ENCODE data around the gene CLEC4A. TPM values are rescaled to one million over a fixed set of nuclear protein-coding genes. Genes with fewer than 3 reads are reported as not detected.
"Not testable (repeated sequence)": the region's sequence is repeated elsewhere in the genome, so short reads cannot be mapped to it uniquely, and the experiment has no call there.

The CLEC4A gene
- total RNA-seq, 2 experiments from 2014 or later, result 0.39 to 1.0 TPM

GRCh38 chr12:8157484-8158198 is 34.2 kb downstream of the CLEC4A start:
- Histone ChIP-seq H3K36me3 (ENCODE audit: insufficient read depth, low read length) (no peaks in the 10 kb centered on the region), H3K27me3 (ENCODE audit: control insufficient read depth in 1 of 2, insufficient read depth in 2 of 2, low read length in 2 of 2) (no peaks in the 10 kb centered on the region), H3K4me3 (ENCODE audit: low read length) (no peak overlapping the region), H3K9me3 (ENCODE audit: control insufficient read depth in 1 of 2, insufficient read depth in 1 of 2, low read length in 2 of 2) (no peaks in the 10 kb centered on the region), H3K27ac (ENCODE audit: low read depth in 1 of 2, low read length in 2 of 2) (no peak overlapping the region), H3K4me1 (ENCODE audit: insufficient read depth, low read length) (peaks cover 7% of the 10 kb centered on the region)
- Mint-ChIP-seq H3K27ac (no peak overlapping the region), H3K9me3 (no peaks in the 10 kb centered on the region), H3K27me3 (peaks cover 8% of the 10 kb centered on the region), H3K4me3 (no peak overlapping the region), H3K36me3 (ENCODE audit: low read depth) (no peaks in the 10 kb centered on the region), H3K4me1 (ENCODE audit: low read depth) (peaks cover 30% of the 10 kb centered on the region)
- POLR2A ChIA-PET, result no interaction called here
- TF ChIP-seq CTCF (IDR thresholded peaks at IDR 0.05), result no peak
- no peak for DNase-seq
- intact Hi-C loops (cut with DNase I, micrococcal nuclease), result no loop called here
- no peak for ATAC-seq (ENCODE audit: poor library complexity)
- CTCF ChIA-PET, result no interaction called here

GRCh38 chr12:8172911-8173310 is 49.5 kb downstream of the CLEC4A start:
- H3K9me3 ChIP-seq (ENCODE audit: control insufficient read depth in 1 of 2, insufficient read depth in 1 of 2, low read length in 2 of 2); H3K27ac Mint-ChIP-seq; H3K9me3 Mint-ChIP-seq; H3K4me1 Mint-ChIP-seq (ENCODE audit: low read depth); H3K27me3 Mint-ChIP-seq; H3K27me3 ChIP-seq (ENCODE audit: control insufficient read depth in 1 of 2, insufficient read depth in 2 of 2, low read length in 2 of 2); CTCF ChIA-PET; H3K4me3 Mint-ChIP-seq; intact Hi-C loops (cut with DNase I, micrococcal nuclease); H3K4me3 ChIP-seq (ENCODE audit: low read length); H3K27ac ChIP-seq (ENCODE audit: low read depth in 1 of 2, low read length in 2 of 2); DNase-seq; ATAC-seq (ENCODE audit: poor library complexity); H3K36me3 Mint-ChIP-seq (ENCODE audit: low read depth); POLR2A ChIA-PET; H3K4me1 ChIP-seq (ENCODE audit: insufficient read depth, low read length); H3K36me3 ChIP-seq (ENCODE audit: insufficient read depth, low read length): not testable (repeated sequence)

- peak overlapping the region in 1 of 2 donors; percentile 60 for H3K27ac ChIP-seq (ENCODE audit: low read depth in 1 of 2, low read length in 2 of 2)
- CTCF ChIA-PET; H3K36me3 ChIP-seq (ENCODE audit: insufficient read depth, low read length); H3K9me3 ChIP-seq (ENCODE audit: control insufficient read depth in 1 of 2, insufficient read depth in 1 of 2, low read length in 2 of 2); H3K4me1 ChIP-seq (ENCODE audit: insufficient read depth, low read length); H3K9me3 Mint-ChIP-seq; H3K27me3 ChIP-seq (ENCODE audit: control insufficient read depth in 1 of 2, insufficient read depth in 2 of 2, low read length in 2 of 2); POLR2A ChIA-PET; H3K27me3 Mint-ChIP-seq; H3K36me3 Mint-ChIP-seq (ENCODE audit: low read depth): not testable (repeated sequence)
- peak; percentile 90 for ATAC-seq (ENCODE audit: poor library complexity)
- H3K4me3 Mint-ChIP-seq, result peak overlapping the region; percentile 88
- intact Hi-C loops (cut with DNase I, micrococcal nuclease), result loop anchor here (2.0 to 5.0 kb wide), 3 partner anchors 52 to 73 kb away; no protein-coding TSS in a partner anchor
- peak; percentile 68 for TF ChIP-seq CTCF (IDR thresholded peaks at IDR 0.05)
- peak overlapping the region; percentile 61 for H3K4me3 ChIP-seq (ENCODE audit: low read length)
- H3K4me1 Mint-ChIP-seq (ENCODE audit: low read depth), result peaks cover 21% of the 10 kb centered on the region
- peak; percentile 41 to 82 (median 68) for DNase-seq
- H3K27ac Mint-ChIP-seq, result peak overlapping the region; percentile 75
Measured at GRCh38 chr12:8179989-8180585, 56.7 kb downstream of the CLEC4A start.

GRCh38 chr12:8181271-8181670 is 57.9 kb downstream of the CLEC4A start:
- H3K9me3 ChIP-seq (ENCODE audit: control insufficient read depth in 1 of 2, insufficient read depth in 1 of 2, low read length in 2 of 2); H3K4me3 ChIP-seq (ENCODE audit: low read length); ATAC-seq (ENCODE audit: poor library complexity); CTCF ChIA-PET; POLR2A ChIA-PET; H3K9me3 Mint-ChIP-seq; H3K27me3 ChIP-seq (ENCODE audit: control insufficient read depth in 1 of 2, insufficient read depth in 2 of 2, low read length in 2 of 2); H3K36me3 ChIP-seq (ENCODE audit: insufficient read depth, low read length); H3K4me1 ChIP-seq (ENCODE audit: insufficient read depth, low read length); H3K27me3 Mint-ChIP-seq; H3K36me3 Mint-ChIP-seq (ENCODE audit: low read depth); DNase-seq; H3K27ac ChIP-seq (ENCODE audit: low read depth in 1 of 2, low read length in 2 of 2): not testable (repeated sequence)
- intact Hi-C loops (cut with DNase I, micrococcal nuclease), result loop anchor here (2.0 to 5.0 kb wide), 3 partner anchors 51 to 74 kb away; no protein-coding TSS in a partner anchor
- peaks cover 21% of the 10 kb centered on the region for H3K4me1 Mint-ChIP-seq (ENCODE audit: low read depth)
- H3K27ac Mint-ChIP-seq, result peak overlapping the region; percentile 51
- H3K4me3 Mint-ChIP-seq, result peak overlapping the region; percentile 66

GRCh38 chr12:8182923-8183322 is 59.5 kb downstream of the CLEC4A start:
- intact Hi-C loops (cut with DNase I, micrococcal nuclease), result loop anchor here in 1 of 2 experiments (5.0 kb wide), 2 partner anchors 49 to 76 kb away; no protein-coding TSS in a partner anchor
- ATAC-seq (ENCODE audit: poor library complexity); H3K9me3 Mint-ChIP-seq; H3K27ac Mint-ChIP-seq; H3K27me3 ChIP-seq (ENCODE audit: control insufficient read depth in 1 of 2, insufficient read depth in 2 of 2, low read length in 2 of 2); H3K4me3 ChIP-seq (ENCODE audit: low read length); H3K4me1 ChIP-seq (ENCODE audit: insufficient read depth, low read length); H3K27me3 Mint-ChIP-seq; H3K4me3 Mint-ChIP-seq; H3K36me3 Mint-ChIP-seq (ENCODE audit: low read depth); H3K9me3 ChIP-seq (ENCODE audit: control insufficient read depth in 1 of 2, insufficient read depth in 1 of 2, low read length in 2 of 2); DNase-seq; H3K36me3 ChIP-seq (ENCODE audit: insufficient read depth, low read length); POLR2A ChIA-PET; CTCF ChIA-PET; H3K27ac ChIP-seq (ENCODE audit: low read depth in 1 of 2, low read length in 2 of 2): not testable (repeated sequence)
- peaks cover 21% of the 10 kb centered on the region for H3K4me1 Mint-ChIP-seq (ENCODE audit: low read depth)

GRCh38 chr12:8183346-8183745 is 59.9 kb downstream of the CLEC4A start:
- H3K9me3 ChIP-seq (ENCODE audit: control insufficient read depth in 1 of 2, insufficient read depth in 1 of 2, low read length in 2 of 2); H3K36me3 Mint-ChIP-seq (ENCODE audit: low read depth); H3K36me3 ChIP-seq (ENCODE audit: insufficient read depth, low read length); H3K27me3 Mint-ChIP-seq; H3K4me1 ChIP-seq (ENCODE audit: insufficient read depth, low read length); H3K4me3 ChIP-seq (ENCODE audit: low read length); ATAC-seq (ENCODE audit: poor library complexity); H3K27ac ChIP-seq (ENCODE audit: low read depth in 1 of 2, low read length in 2 of 2); POLR2A ChIA-PET; CTCF ChIA-PET; H3K9me3 Mint-ChIP-seq; DNase-seq; H3K4me3 Mint-ChIP-seq; H3K27me3 ChIP-seq (ENCODE audit: control insufficient read depth in 1 of 2, insufficient read depth in 2 of 2, low read length in 2 of 2); H3K27ac Mint-ChIP-seq: not testable (repeated sequence)
- peaks cover 21% of the 10 kb centered on the region for H3K4me1 Mint-ChIP-seq (ENCODE audit: low read depth)
- intact Hi-C loops (cut with DNase I, micrococcal nuclease), result loop anchor here in 1 of 2 experiments (5.0 kb wide), 2 partner anchors 49 to 76 kb away; no protein-coding TSS in a partner anchor
